GM18505 (cell line): ENCODE data around the gene KMT5B.

ENCODE experiments used
- ATAC-seq: cut with Tn5 transposase; IDR thresholded peaks from one replicate; pipeline ENCODE4 v1.9.1; 2021; ENCODE audit not compliant: unreplicated experiment
- POLR2A ChIP-seq: IDR thresholded peaks from 4 replicates; pipeline ENCODE4 v1.6.1; 2011; ENCODE audit warnings: borderline replicate concordance; ENCODE audit not compliant: insufficient read depth, insufficient read length; ENCODE audit errors: extremely low read depth

Gene KMT5B

GRCh38 chr11:68186061-68186460 lies 27.0 kb downstream of the KMT5B start:
- no peak for ATAC-seq
- TF ChIP-seq POLR2A, result no peak

- TF ChIP-seq POLR2A, result no peak
- no peak for ATAC-seq
Observed at GRCh38 chr11:68181719-68182451, 31.2 kb downstream of the KMT5B start.

GRCh38 chr11:68179847-68180246 lies 33.2 kb downstream of the KMT5B start:
- no peak for TF ChIP-seq POLR2A
- no peak for ATAC-seq

- no peak for TF ChIP-seq POLR2A
- no peak for ATAC-seq
Observed at GRCh38 chr11:68177877-68178276, 35.2 kb downstream of the KMT5B start.

GRCh38 chr11:68173926-68174325 lies 39.2 kb downstream of the KMT5B start:
- ATAC-seq, result no peak
- TF ChIP-seq POLR2A, result no peak

- no peak for ATAC-seq
- no peak for TF ChIP-seq POLR2A
Observed at GRCh38 chr11:68169442-68169841, 43.7 kb downstream of the KMT5B start.

GRCh38 chr11:68168694-68169093 lies 44.4 kb downstream of the KMT5B start:
- TF ChIP-seq POLR2A, result no peak
- ATAC-seq, result no peak

- ATAC-seq, result no peak
- TF ChIP-seq POLR2A, result no peak
Observed at GRCh38 chr11:68167474-68167873, 45.6 kb downstream of the KMT5B start.

- ATAC-seq, result no peak
- no peak for TF ChIP-seq POLR2A
Observed at GRCh38 chr11:68166969-68167368, 46.1 kb downstream of the KMT5B start.

- no peak for ATAC-seq
- no peak for TF ChIP-seq POLR2A
Observed at GRCh38 chr11:68165601-68166000, 47.5 kb downstream of the KMT5B start.

GRCh38 chr11:68164437-68164836 lies 48.7 kb downstream of the KMT5B start:
- no peak for TF ChIP-seq POLR2A
- ATAC-seq, result no peak

- no peak for ATAC-seq
- TF ChIP-seq POLR2A, result no peak
Observed at GRCh38 chr11:68163691-68164090, 49.4 kb downstream of the KMT5B start.

- TF ChIP-seq POLR2A, result no peak
Observed at GRCh38 chr11:68160100-68160695, 52.9 kb downstream of the KMT5B start.

GRCh38 chr11:68159665-68160064 lies 53.4 kb downstream of the KMT5B start:
- no peak for TF ChIP-seq POLR2A
- ATAC-seq, result no peak

More at GRCh38 chr11:68160100-68160695, 52.9 kb downstream of the KMT5B start:
- no peak for ATAC-seq
